ENCODE measurements around the gene OR2G2.

DNA sequence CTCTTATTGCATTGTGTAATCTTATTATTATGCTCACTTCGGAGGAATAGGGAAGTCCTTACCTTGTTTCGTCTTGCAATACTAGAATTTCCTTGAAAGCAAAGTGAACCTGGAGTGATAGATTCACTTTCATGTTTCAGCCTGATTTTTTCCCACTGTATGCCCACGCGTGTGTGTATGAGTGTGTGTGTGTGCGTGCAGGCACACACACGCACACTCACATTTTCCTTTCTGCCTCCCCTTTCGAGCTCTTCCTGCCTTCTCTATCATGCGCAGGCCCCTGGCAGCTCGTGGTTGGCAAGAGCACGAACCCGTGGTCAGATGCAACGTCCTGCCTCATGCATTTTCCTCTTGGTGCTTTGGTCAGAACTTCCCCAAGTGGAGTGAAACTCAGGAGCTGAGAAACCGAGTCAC lies 39.4 kb upstream of the OR2G2 start, which contains the start of gene GCSAML:
- TF ChIP-seq CTCF (IDR thresholded peaks at IDR 0.05) (no peak), POLR2A (IDR thresholded peaks at IDR 0.05) (no peak)
